Measurements from ENCODE around the gene HMOX2.

Gene HMOX2

DNA sequence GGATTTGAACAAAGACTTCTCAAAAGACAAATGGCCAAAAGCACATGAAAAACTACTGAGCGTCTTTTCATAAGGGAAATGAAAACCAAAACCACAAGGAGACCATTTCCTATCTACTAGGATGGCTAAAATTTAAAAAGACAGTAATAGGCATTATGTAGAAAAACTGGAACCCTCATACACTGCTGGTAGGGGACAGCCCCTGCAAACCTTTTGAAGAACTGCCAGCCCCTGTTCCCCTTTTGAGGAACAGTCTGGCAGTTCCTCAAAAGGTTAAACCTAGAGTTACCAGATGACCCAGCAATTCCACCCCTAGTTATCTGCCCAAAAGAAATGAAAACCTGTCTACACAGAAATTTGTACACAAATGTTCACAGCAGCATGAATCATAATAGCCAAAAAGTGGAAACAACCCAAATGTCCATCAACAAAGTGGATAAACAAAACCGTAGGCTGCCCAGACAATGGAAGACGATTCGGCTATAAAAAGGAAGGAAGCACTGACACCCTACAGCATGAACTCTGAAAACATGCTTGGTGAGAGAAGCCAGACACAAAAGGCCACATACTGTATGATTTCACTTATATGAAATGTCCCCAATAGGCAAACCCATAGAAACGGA is 39.5 kb downstream of the HMOX2 start:
- TF ChIP-seq ZFX (IDR thresholded peaks at IDR 0.05; ENCODE audit: borderline replicate concordance) (no peak), CTCF (IDR thresholded peaks at IDR 0.05) (no peak)

GRCh38 chr16:4517812-4518680 is 41.8 kb downstream of the HMOX2 start:
- H3K27ac ChIP-seq = no peak overlapping the region
- TF ChIP-seq ZFX (IDR thresholded peaks at IDR 0.05; ENCODE audit: borderline replicate concordance) (no peak), CTCF (IDR thresholded peaks at IDR 0.05) (peak; percentile 67)

More for the DNA sequence above, 39.5 kb downstream of the HMOX2 start:
- no peak overlapping the region; the same call in 1 of the 2 replicates for H3K27ac ChIP-seq

GRCh38 chr16:4519274-4520058 is 43.3 kb downstream of the HMOX2 start:
- TF ChIP-seq CTCF (IDR thresholded peaks at IDR 0.05) (no peak), ZFX (IDR thresholded peaks at IDR 0.05; ENCODE audit: borderline replicate concordance) (no peak)
- no peak overlapping the region for H3K27ac ChIP-seq

GRCh38 chr16:4520913-4521312 is 44.7 kb downstream of the HMOX2 start:
- TF ChIP-seq CTCF (IDR thresholded peaks at IDR 0.05) (no peak), ZFX (IDR thresholded peaks at IDR 0.05; ENCODE audit: borderline replicate concordance) (no peak)
- no peak overlapping the region for H3K27ac ChIP-seq

- no peak overlapping the region for H3K27ac ChIP-seq
- TF ChIP-seq ZFX (IDR thresholded peaks at IDR 0.05; ENCODE audit: borderline replicate concordance) = no peak
- no peak for TF ChIP-seq CTCF (IDR thresholded peaks at IDR 0.05)
Measured at GRCh38 chr16:4522051-4522581, 45.9 kb downstream of the HMOX2 start.

DNA sequence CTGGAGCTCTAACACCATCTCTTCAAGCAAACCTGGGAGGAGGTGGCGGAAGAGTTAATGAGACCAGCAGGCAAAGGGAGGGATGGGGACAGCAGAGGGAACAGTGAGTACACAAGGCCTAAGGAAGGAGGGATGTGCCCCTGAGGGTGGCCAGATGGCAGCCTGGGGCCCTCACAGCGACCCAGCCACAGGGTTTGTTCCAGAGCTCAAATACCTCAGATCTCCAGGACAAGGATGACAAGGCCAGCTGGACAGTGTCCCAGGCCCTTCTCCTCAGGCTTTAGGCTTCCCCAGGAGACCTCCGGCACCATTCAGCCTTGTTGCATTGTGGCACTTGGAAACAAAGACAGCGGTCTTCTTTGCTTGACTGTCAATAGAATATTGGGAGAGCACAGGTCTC is 47.5 kb downstream of the HMOX2 start:
- H3K27ac ChIP-seq = no peak overlapping the region
- TF ChIP-seq ZFX (IDR thresholded peaks at IDR 0.05; ENCODE audit: borderline replicate concordance) (no peak), CTCF (IDR thresholded peaks at IDR 0.05) (no peak)
